HG02884 (cell line): Measurements from ENCODE around the gene TESMIN.

Experiments used
- ATAC-seq: cut with Tn5 transposase; IDR thresholded peaks from one replicate; pipeline ENCODE4 v1.9.1; 2021; ENCODE audit warnings: mild to moderate bottlenecking, moderate library complexity; ENCODE audit not compliant: unreplicated experiment

TESMIN gene, protein sequence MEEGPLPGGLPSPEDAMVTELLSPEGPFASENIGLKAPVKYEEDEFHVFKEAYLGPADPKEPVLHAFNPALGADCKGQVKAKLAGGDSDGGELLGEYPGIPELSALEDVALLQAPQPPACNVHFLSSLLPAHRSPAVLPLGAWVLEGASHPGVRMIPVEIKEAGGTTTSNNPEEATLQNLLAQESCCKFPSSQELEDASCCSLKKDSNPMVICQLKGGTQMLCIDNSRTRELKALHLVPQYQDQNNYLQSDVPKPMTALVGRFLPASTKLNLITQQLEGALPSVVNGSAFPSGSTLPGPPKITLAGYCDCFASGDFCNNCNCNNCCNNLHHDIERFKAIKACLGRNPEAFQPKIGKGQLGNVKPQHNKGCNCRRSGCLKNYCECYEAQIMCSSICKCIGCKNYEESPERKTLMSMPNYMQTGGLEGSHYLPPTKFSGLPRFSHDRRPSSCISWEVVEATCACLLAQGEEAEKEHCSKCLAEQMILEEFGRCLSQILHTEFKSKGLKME

DNA sequence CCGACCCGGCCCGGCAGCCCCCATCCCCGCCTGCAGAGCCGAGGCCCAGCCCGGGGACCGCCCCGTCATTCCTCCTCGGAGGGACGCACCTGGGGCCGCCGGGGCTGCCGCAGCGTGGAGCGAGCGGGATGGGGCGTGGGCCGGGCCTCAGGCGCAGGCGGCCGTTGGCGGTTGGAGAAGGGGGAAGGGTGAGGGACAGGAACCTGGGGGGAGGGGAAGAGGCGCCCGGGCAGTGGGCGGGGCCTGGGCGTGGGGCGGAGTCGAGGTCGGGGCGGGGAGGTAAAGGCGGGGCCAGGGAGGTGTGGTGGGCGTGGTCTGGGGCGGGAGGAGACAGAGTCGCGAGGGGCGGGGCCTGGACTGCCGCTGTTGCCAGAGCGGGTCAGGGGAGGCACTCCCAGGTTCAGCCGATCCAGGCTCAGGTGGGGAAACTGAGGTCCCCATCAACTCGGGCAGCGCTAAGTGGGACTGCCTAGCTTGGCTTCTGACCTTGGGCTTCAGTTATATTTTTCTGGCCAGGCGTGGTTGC is at the start of gene TESMIN:
Gene TESMIN (minus strand): TSS at position 190 of the 526 bp plus-strand sequence. CDS start 860 bp downstream, outside the sequence.
- no peak for ATAC-seq

DNA sequence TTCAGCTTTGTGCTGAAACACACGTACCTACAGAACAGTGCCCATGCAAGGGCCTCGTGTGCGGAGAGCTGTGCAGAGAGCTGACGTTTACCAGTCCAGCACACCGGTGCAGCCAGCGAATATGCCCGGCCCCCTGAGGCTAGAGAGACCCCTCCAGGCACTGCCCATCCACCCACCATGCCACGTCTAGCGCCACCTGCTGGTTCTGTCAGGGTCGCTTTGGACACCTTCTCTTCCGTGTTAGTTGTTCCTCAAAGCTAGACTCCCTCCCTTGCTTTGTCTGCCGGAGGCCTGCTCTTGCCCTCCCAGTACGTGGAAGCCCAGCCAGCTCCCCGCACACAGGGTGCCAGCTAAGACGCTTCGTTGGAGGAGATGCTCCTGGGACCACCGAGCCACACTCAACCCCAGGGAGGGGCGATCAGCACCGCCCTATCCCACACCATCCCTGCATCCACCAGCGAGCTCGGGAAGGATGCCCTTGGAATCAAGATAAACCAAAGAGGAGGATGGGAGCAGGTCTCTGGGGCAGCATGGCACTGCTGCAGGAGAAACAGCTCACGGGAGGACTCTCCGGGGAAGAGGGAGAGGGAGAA is 47.0 kb upstream of the TESMIN start:
- ATAC-seq, result no peak

DNA sequence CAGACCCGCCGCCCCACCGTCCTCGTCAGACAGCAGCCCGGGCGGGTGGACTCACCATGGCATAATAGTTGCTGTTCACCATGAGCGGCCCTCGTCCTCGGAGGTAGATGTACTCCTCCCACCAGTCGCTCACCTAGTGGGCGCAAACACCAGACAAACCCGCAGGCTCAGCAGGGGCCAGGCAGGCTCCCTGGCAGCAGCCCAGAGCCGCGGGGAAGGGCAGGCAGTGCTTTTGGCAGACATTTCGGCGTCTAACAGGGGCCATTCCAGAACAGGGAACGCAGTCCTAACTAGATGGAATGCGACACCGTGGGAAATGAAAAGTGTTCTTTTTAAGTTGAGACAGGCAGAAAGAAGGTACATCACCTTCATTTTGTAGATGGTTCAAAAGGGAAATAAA is 45.5 kb upstream of the TESMIN start:
- ATAC-seq, result no peak

DNA sequence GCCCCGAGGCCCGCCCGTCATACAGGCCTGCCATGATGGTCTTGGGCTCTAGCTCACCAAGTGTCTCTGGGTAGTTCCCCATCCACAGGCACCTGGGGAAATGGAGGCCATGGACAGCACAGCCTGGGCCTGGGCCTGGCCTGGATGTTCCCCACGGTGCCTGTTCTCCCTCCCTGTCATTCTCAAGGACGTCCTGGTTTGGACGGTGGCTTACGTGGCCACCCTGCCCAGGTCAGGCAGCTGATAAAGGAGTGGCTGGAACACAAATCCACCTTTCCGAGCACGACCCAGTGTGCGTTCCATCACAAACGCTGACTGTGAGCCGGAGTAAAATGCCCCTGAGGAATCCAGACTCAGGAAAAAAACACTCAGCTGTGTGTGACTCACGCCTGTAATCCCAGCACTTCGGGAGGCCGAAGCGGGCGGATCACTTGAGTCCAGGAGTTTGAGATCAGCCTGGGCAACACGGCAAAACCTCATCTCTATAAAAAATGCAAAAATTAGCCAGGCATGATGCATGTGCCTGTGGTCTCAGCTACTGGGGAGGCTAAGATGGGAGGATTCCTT is 41.2 kb upstream of the TESMIN start:
- ATAC-seq, result no peak

DNA sequence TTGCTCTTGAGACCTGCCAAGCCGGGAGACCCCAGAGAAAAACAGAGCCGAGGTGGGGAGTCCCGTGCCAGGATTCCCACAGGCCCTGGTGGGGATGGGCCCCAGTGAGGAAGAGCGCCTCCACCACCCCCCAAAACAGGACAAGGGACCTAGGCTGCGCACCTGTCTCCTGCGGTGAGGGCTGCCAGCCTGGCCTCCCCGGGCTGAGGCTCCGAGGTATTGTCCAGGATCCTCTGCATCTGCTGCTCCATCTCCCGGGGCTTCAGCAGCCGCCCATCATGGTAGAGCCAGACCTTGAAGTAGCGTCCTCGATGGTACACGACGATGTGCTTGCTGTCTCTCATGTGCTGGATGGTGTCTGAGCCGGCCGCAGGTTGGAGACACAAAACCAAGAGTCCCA is 33.3 kb upstream of the TESMIN start:
- no peak for ATAC-seq

DNA sequence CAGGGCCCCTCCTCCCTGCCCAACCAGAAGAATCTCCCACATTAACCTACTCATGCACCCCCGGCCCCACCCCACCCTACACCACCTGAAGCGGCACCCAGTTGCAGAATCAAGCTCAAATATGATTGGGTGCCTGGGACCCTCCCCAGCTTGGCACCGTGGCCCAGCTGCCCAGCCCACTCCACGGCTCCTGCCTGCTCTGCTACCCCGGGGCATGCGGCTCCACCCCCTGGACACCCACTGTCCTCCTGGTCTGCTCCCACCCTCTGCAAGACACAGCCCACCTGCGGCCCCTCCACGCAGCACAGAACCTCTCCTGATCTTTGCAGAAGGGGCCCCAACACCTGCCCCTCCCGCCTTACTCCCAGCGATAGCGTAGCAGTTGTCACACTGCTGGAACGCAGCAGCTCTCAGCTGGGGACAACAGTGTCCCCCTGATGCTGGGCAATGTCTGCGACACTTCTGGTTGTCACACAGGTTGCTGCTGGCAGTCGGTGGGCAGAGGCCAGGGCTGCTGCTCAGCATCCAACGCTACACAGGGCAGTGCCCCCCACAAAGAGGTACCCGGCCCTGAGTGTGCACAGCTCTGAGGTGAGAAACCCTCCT is 32.0 kb upstream of the TESMIN start:
- no peak for ATAC-seq

DNA sequence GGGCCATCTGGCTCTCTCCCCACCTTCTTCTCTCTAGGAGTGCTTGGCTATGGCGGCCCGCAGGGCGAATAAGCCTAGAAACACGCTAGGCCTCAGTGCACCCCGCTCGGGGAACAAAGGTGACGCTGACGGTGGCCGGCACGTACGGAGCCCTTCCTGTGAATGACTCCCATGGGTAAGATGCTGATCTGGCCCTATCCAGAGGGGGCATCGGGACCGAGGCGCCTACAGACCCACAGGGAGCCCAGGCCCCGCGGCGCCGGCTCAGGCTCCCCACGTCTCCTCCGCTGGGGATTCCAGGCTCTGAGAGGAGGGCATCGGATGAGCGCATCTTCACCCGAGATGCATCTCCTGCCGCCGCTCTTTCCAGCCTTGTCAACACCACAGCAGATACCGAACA is 31.4 kb upstream of the TESMIN start:
- no peak for ATAC-seq

DNA sequence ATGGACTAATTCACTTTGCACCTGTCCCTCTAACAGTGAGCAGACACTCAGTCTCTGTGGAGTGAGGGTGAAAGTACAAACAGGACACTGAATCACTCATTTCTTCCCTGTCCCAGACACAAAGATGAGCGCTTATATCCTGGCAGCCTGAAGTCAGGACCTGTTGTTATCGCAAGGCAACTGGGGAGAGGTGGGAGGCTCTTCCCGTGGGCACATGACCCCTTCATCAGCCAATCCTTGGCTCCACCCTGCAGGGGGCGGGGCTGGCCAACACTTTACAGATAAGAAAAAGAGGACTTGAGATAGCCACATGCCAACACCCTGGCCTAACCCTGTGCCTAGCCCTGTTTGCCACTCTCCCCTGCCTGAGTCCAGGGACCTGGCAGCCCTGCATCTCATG is 29.5 kb upstream of the TESMIN start:
- ATAC-seq, result no peak

DNA sequence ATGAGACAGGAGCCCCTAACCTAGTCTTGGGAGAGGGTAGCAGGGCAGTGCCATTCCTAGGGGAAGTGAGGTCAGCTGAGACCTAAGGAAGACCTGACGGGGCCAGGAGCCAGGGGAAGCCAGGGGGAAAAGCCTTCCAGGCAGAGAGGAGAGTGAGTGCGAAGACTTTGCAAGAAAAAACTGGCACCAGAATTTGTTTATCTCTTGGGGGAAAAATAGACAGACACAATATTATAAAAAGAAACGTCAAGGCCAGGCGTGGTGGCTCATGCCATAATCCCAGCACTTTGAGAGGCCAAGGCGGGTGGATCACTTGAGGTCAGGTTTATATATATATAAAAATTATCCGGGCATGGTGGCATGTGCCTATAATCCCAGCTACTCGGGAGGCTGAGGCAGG is 26.9 kb upstream of the TESMIN start:
- no peak for ATAC-seq

DNA sequence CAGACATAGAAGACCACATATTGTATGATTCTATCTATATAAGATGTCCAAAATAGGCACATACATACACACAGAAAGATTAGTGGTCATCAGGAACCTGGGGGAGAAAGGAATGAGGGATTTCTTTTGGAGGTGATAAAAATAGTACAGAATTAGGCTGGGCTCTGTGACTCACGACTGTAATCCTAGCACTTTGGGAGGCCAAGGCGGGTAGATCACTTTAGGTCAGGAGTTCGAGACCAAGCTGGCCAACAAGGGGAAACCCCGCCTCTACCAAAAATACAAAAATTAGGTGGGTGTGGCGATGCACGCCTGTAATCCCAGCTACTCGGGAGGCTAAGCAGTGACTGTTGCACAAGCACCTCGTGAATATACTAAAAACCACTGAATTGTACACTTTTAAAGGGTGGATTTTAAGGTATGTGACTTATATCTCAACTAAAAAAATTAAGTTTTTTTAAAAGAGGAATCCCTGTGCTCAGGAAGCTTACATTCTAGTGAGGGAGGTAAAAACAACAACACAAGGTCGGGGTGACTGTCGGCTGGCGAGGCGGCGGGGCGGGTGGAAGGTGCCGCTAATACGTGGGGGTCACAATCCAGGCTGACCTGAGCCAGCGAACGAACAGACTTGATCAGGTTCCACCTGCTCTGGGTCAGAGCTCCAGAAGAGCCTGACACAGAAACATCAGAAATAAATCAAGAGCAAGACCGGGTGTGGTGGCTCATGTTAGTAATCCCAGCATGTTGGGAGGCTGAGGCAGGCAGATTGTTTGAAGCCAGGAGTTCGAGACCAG is 25.3 kb upstream of the TESMIN start:
- no peak for ATAC-seq

DNA sequence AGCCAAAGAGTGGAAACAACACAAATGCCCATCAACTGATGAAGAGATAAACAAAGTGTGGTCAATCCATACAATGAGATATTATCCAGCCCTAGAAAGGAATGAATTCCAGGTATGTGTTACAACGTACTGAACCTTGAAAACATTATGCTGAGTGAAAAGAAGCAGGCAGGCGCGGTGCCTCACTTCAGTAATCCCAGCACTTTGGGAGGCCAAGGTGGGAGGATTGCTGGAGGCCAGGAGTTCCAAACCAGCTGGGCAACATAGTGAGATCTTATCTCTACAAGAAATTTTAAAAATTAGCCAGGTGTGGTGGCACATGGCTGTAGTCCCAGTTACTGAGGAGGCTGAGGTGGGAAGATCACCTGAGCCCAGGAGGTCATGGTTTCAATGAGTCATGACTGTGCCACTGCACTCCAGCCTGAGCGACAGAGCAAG is 24.6 kb upstream of the TESMIN start:
- ATAC-seq, result no peak

DNA sequence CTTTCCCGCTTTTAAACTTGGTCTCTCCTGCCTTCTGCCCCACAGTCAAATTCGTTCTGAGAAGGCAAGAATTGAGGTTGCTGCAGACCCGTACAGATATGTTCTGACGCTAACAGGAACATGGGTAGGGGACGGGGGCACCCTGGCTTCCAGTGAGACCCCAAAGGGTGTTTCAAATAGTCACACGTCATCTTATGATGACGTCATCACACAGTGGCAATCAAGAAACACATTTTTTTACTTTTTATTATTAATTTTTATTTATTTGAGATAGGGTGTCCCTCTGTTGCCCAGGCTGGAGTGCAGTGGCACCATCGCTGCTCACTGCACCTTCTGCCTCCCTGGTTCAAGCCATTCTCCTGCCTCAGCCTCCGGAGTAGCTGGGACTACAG is 22.9 kb upstream of the TESMIN start:
- ATAC-seq, result no peak

DNA sequence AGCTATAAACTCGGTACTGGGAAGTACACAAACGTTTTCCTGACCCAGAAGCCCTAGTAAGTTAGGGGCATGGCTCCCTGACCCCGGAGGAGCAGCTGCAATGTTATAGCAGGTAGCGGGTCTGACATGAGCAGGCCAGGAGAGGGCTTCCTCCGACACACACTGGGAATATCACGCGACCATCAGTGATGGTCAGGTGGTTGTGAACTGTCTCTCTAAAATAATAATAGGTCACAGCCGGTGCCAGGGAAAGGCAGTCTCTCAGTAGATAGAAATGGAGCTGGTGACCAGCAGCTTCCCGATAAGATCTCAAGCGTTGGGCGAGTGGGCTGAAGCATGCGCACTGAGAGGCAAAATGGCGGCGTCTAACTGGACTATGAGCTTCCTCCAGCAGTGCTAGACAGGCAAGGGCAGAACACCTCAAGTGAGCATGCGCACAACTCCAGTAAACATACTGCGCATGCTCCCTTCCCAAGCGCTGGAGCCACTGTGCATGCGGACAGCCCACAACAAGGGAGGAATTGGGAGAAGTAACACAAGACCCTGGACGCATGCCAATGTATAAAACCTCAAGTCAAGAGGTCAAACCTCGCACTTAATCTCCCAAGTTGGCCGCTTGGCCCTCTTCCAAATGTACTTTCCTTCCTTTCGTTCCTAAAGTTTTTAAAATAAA is 22.3 kb upstream of the TESMIN start:
- ATAC-seq, result no peak

DNA sequence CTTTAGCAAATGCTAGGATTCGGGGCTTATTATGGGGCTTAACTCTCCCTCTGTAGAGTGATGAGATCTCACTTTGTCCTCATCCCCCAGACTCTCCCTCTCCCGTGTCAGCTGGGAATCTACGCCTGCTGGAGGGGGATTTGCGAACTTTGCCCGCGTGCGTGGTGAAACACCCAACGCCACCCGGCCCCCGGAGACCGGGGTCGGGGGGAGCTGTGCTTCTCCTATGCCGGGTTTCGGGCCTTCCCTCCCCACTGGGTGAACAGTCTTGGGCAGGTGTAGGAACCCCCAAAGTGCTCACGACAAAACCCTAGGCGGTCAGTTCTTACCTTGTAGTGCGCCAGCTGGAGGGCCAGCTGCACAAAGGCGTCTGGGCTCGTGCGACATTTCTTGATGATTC is 21.6 kb upstream of the TESMIN start:
- no peak for ATAC-seq

DNA sequence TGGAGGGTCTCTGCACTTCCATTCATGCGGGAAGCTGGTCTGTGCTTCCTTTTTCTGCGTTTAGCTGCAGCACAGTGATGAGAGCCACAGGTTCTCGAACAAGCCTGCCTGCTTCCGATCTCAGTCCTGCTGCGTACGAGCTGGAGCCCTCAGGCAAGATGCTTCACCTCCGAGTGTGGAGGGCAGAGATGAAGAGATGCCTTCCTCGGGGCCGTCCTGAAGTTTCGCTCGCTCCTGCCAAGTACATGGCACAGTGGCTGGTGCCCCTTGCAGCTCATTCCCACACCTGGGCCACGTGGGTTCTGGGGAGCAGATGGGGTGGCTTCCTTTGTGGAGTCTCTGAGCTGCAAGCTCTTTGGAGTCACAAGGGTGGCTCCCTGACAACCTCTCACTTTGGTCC is 19.5 kb upstream of the TESMIN start:
- ATAC-seq, result no peak

DNA sequence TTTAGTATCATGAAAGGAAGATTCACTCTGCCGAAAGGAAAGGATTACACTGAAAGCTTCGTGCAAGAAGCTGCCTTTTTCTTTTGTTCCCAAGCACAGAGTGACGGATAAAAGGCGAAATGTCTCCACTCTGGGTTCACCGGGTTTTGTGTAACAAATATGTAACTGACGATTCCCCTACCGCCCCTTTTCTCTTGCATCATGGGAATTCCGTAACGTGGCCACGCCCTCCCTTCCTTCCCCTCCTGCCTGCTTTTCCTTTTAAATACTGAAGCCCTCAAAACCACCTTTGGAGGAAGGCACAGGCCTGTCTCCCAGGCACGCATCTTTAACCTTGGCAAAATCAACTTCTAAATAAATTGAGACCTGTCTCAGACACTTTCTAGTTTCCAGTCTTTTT is 16.4 kb upstream of the TESMIN start:
- no peak for ATAC-seq

DNA sequence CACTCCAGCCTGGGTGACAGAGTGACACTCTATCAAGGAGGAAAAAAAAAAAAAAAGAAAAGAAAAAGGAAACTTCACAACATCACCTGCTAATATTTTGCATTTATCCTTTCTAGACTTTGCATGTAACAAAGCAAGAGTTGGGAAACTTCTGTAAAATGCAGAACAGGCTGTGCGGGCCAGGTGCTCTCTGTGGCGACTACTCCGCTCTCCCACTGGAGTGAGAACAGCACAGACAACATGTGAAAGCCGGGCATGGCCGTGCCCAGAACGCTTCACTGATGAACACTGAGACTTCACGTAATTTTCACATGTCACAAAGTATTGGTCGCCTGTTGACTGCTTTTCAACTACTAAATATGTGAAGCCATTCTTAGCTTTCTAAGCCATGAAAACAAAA is 15.5 kb upstream of the TESMIN start:
- ATAC-seq, result no peak

DNA sequence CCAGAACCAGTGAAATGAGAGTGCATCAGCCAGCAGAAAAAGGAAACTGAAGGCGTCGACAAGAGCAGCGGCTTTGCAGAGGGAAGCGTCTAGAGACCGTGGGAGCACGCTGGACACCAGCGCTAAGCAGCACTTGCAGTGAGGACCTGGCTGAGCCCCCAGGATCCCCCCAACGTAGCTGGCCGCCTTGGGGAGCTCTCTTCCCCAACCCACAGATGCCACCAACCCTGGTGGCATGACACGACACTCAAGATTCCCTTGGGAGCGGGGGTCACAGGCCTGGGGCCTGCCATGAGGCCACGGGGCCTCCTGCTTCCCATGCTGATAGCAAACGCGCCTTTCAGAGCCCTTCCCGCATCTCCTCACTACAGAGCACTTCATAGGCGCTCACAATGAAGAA is 13.4 kb upstream of the TESMIN start:
- no peak for ATAC-seq

DNA sequence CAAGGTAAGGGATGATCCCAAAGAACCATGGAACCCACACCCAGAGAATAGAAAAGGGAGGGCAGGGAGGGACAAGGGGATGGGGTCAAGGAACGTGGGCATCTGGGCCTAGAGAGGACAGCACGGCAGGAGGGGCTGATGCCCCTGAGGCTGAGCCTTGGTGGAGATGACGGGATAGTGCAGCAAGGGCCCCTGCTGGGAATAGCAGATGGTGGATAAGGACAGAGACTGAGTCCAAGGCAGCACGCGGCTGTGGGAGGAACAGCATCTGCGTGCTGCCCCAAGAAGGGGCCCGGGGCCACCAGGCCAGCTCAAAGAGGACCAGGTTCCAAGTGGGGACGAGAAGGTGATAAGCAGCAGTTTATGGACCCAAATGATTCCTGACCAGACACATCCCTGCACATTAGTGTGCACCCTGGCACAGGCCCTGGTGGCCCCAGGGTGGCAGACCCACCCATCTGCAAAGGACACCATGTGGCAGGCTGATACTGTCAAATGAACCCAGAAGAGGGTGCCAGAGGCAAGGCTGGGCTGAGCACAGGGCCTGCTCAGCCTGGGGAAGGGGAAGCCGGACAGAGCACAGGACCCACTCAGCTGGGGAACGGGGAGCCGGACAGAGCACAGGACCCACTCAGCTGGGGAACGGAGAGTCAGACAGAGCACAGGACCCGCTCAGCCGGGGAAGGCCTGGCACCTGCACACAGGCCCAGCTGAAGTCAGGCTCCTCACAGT is 12.8 kb upstream of the TESMIN start:
- no peak for ATAC-seq
